Keratinocyte (primary cell): ENCODE data around the gene GABRB1. TPM values are rescaled to one million over a fixed set of nuclear protein-coding genes. Genes with fewer than 3 reads are reported as not detected.

Experiments used
- DNase-seq: peaks from one replicate; pipeline ENCODE4 v3.0.0-alpha.2; 2011; ENCODE audit warnings: low read depth, missing footprints, low spot score
- FAIRE-seq: peaks from 2 replicates; lab custom pipeline; 2011; peaks lifted over from hg19 to GRCh38; lab: Jason Lieb, UNC
- H2AFZ ChIP-seq: 2 replicates; pipeline ENCODE4 v1.6.0; 2012; ENCODE audit warnings: low read length, control low read depth, inconsistent platforms; ENCODE audit not compliant: control insufficient read depth
- H3K27ac ChIP-seq: 2 replicates; pipeline ENCODE4 v1.5.1; 2011; ENCODE audit warnings: low read length; ENCODE audit not compliant: control insufficient read depth, insufficient read depth
- H3K27me3 ChIP-seq: 3 replicates; pipeline ENCODE4 v1.6.0; 2011; ENCODE audit warnings: low read length; ENCODE audit not compliant: control insufficient read depth, insufficient read depth; ENCODE audit errors: extremely low read depth
- H3K36me3 ChIP-seq, 2 experiments: 2 replicates in 1 of 2; 3 replicates in 1 of 2; pipeline ENCODE4 v1.5.1; 2011; ENCODE audit warnings: low read length in 2 of 2, mild to moderate bottlenecking in 1 of 2; ENCODE audit not compliant: control insufficient read depth in 2 of 2, insufficient read depth in 2 of 2; ENCODE audit errors: extremely low read depth in 1 of 2
- H3K4me1 ChIP-seq: 3 replicates; pipeline ENCODE4 v1.5.1; 2011; ENCODE audit warnings: low read length; ENCODE audit not compliant: control insufficient read depth, insufficient read depth; ENCODE audit errors: extremely low read depth
- H3K4me2 ChIP-seq: 3 replicates; pipeline ENCODE4 v1.6.0; 2011; ENCODE audit warnings: low read depth, low read length; ENCODE audit not compliant: control insufficient read depth, insufficient read depth; ENCODE audit errors: extremely low read depth
- H3K4me3 ChIP-seq, 3 experiments: fragments of 200-600 bp in 1 of 3; sonication (generic) in 1 of 3; 2 replicates in 2 of 3; 3 replicates in 1 of 3; pipeline ENCODE4 v1.5.1; 2011 to 2016; ENCODE audit warnings: low read length in 3 of 3, mild to moderate bottlenecking in 3 of 3, control low read depth in 2 of 3, inconsistent platforms in 1 of 3, low read depth in 1 of 3, mixed read lengths in 1 of 3, mixed run types in 1 of 3, moderate library complexity in 1 of 3; ENCODE audit not compliant: control insufficient read depth in 2 of 3, insufficient read depth in 2 of 3; ENCODE audit errors: extremely low read depth in 1 of 3
- H3K79me2 ChIP-seq: 2 replicates; pipeline ENCODE4 v1.6.0; 2012; ENCODE audit warnings: low read length; ENCODE audit not compliant: control insufficient read depth, insufficient read depth
- H3K9ac ChIP-seq: 3 replicates; pipeline ENCODE4 v1.6.0; 2011; ENCODE audit warnings: low read length; ENCODE audit not compliant: control insufficient read depth, insufficient read depth; ENCODE audit errors: extremely low read depth
- H3K9me1 ChIP-seq: 3 replicates; pipeline ENCODE4 v1.6.0; 2011; ENCODE audit warnings: low read length; ENCODE audit not compliant: control insufficient read depth, insufficient read depth; ENCODE audit errors: extremely low read depth
- H3K9me3 ChIP-seq: 2 replicates; pipeline ENCODE4 v1.5.1; 2012; ENCODE audit warnings: low read depth, low read length; ENCODE audit not compliant: control insufficient read depth
- H4K20me1 ChIP-seq: 3 replicates; pipeline ENCODE4 v1.6.0; 2011; ENCODE audit warnings: low read length; ENCODE audit not compliant: control insufficient read depth, insufficient read depth; ENCODE audit errors: extremely low read depth
- CTCF ChIP-seq, 3 experiments: IDR thresholded peaks in 1 of 3; conservative IDR thresholded peaks in 1 of 3; optimal IDR thresholded peaks in 1 of 3; 2 replicates in 2 of 3; 3 replicates in 1 of 3; pipeline versions ENCODE3 to v1.5.1; 2011; ENCODE audit warnings: low read length in 3 of 3, mild to moderate bottlenecking in 3 of 3, moderate library complexity in 2 of 3, control low read depth in 1 of 3, inconsistent platforms in 1 of 3; ENCODE audit not compliant: insufficient read depth in 2 of 3; ENCODE audit errors: extremely low read depth in 1 of 3
- EZH2 ChIP-seq: IDR thresholded peaks from one replicate; pipeline ENCODE4 v1.6.1; 2012; ENCODE audit warnings: inconsistent platforms, mild to moderate bottlenecking, low read length, moderate library complexity
- dilution Hi-C: fragments of 300-500 bp; cut with MboI; formaldehyde crosslinking; loops from one replicate; pipeline ENCODE4 v1.7.0; 2020; ENCODE audit warnings: low sequenced_read_pairs; ENCODE audit not compliant: extremely low pct_ligation_motif_present
- polyA plus RNA-seq, 5 experiments: library from polyadenylated mRNA; depleted of rRNA in 3 of 5; stranded (reverse) in 3 of 5; stranded (forward) in 1 of 5; unstranded in 1 of 5; fragments of >200 nt; gene quantifications; 1 replicate in 1 of 5; 2 replicates in 3 of 5; 3 replicates in 1 of 5; pipeline versions ENCODE4 v1.2.1 to v1.2.3, GENCODE V29; 2011 to 2012; ENCODE audit warnings: missing spikeins in 2 of 5, low read depth in 1 of 5, low replicate concordance in 1 of 5

The GABRB1 gene
- polyA plus RNA-seq, 1 donor (not counting 4 experiments of a cell fraction or from before 2014, with no cell fraction given) = not detected

- Histone ChIP-seq H3K36me3 (no peaks in the 10 kb centered on the region), H3K27ac (no peak overlapping the region), H3K79me2 (no peaks in the 10 kb centered on the region), H3K4me1 (no peaks in the 10 kb centered on the region), H2AFZ (no peak overlapping the region), H4K20me1 (no peaks in the 10 kb centered on the region), H3K9ac (no peak overlapping the region), H3K4me2 (no peak overlapping the region), H3K9me1 (no peaks in the 10 kb centered on the region), H3K9me3 (no peaks in the 10 kb centered on the region), H3K4me3 (no peak overlapping the region), H3K27me3 (no peaks in the 10 kb centered on the region)
- FAIRE-seq (no peak), DNase-seq (no peak)
- dilution Hi-C loops = no loop called here
- TF ChIP-seq EZH2 (no peak), CTCF (optimal IDR thresholded peaks at IDR 0.05 in 1 of 3, IDR thresholded peaks at IDR 0.05 in 1 of 3, conservative IDR thresholded peaks at IDR 0.05 in 1 of 3; ENCODE audit: extremely low read depth in 1 of 3, insufficient read depth in 2 of 3, low read length in 3 of 3) (no peak)
These were observed 299.5 kb downstream of the GABRB1 start for GRCh38 chr4:47330866-47331265.

DNA sequence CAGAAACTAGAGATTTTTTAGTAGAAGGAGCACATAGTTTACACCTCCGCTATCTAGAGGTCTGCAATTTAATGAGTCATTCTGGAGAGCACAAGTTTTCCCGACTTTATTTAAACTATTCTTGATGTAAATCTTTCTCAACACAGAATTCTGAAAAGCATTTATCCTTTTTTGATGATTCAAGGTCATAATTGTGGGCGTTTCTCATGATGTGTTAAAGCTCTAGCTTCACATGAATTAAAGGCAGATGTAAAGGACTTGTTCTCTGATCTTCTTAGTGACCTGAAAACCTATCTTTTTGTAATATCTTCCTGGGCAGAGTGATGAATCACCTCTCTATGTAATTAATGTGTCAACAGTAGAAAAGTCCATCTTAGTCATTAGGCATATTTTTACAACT lies 303.3 kb downstream of the GABRB1 start:
- no peak overlapping the region for H3K4me2 ChIP-seq

More for the DNA sequence above, 303.3 kb downstream of the GABRB1 start:
- H3K27ac ChIP-seq = no peak overlapping the region
- H3K9me3 ChIP-seq = no peaks in the 10 kb centered on the region
- DNase-seq = no peak
- no peak overlapping the region for H3K4me3 ChIP-seq
- no peaks in the 10 kb centered on the region for H4K20me1 ChIP-seq
- H3K79me2 ChIP-seq = no peaks in the 10 kb centered on the region
- H3K36me3 ChIP-seq = no peaks in the 10 kb centered on the region
- no peak for FAIRE-seq
- H2AFZ ChIP-seq = no peak overlapping the region
- dilution Hi-C loops = no loop called here
- H3K9ac ChIP-seq = no peak overlapping the region
- H3K4me1 ChIP-seq = no peaks in the 10 kb centered on the region
- H3K27me3 ChIP-seq = no peaks in the 10 kb centered on the region
- H3K9me1 ChIP-seq = no peaks in the 10 kb centered on the region
- TF ChIP-seq CTCF (optimal IDR thresholded peaks at IDR 0.05 in 1 of 3, IDR thresholded peaks at IDR 0.05 in 1 of 3, conservative IDR thresholded peaks at IDR 0.05 in 1 of 3; ENCODE audit: extremely low read depth in 1 of 3, insufficient read depth in 2 of 3, low read length in 3 of 3) (no peak), EZH2 (no peak)
